Duodenal mucosa (tissue), 2 donors: Measurements from ENCODE around the gene PRSS57.

Source experiments
- H3K27ac ChIP-seq: one replicate; pipeline ENCODE4 v1.7.0; 2013; ENCODE audit warnings: low read depth, low read length
- H3K27me3 ChIP-seq, 2 donors: one replicate each; pipeline ENCODE4 v1.7.0; 2013; ENCODE audit warnings: low read length in 2 of 2, control low read depth in 1 of 2; ENCODE audit not compliant: insufficient read depth in 2 of 2, control insufficient read depth in 1 of 2
- H3K36me3 ChIP-seq, 2 donors: one replicate each; pipeline ENCODE4 v1.7.0; 2013; ENCODE audit warnings: low read length in 2 of 2, control low read depth in 1 of 2; ENCODE audit not compliant: insufficient read depth in 2 of 2, control insufficient read depth in 1 of 2
- H3K4me1 ChIP-seq, 2 donors: one replicate each; pipeline ENCODE4 v1.7.0; 2013; ENCODE audit warnings: low read length in 2 of 2, control low read depth in 1 of 2; ENCODE audit not compliant: insufficient read depth in 2 of 2, control insufficient read depth in 1 of 2
- H3K4me3 ChIP-seq, 2 donors: one replicate each; pipeline ENCODE4 v1.7.0; 2013; ENCODE audit warnings: low read length in 2 of 2, low read depth in 1 of 2
- H3K9ac ChIP-seq, 2 donors: one replicate each; pipeline ENCODE4 v1.7.0; 2013; ENCODE audit warnings: low read length in 2 of 2, low read depth in 1 of 2
- H3K9me3 ChIP-seq, 2 donors: one replicate each; pipeline ENCODE4 v1.7.0; 2013; ENCODE audit warnings: low read length in 2 of 2, control low read depth in 1 of 2; ENCODE audit not compliant: control insufficient read depth in 1 of 2

The PRSS57 gene

DNA sequence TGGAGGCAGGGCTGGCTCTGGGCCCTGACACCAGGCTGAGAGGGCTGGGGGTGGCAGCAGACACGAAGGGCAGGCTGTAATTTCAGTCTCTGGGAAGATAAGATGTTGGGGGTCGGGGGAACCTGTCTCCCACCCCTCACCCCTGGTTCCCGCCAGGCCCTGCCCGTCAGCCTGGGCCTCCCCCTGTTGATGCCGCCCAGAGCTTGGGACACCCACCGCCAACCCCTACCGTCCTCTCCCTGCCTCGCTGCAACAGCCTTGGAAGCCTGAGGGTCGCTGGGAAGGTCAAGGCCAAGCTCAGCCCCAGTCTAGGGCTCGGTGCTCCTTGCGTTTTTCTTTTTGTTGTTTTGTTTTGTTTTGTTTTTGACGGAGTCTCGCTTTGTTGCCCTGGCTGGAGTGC is 28.0 kb upstream of the PRSS57 start:
- no peak overlapping the region for H3K27ac ChIP-seq
- no peak overlapping the region for H3K4me3 ChIP-seq
- no peaks in the 10 kb centered on the region for H3K36me3 ChIP-seq
- H3K4me1 ChIP-seq: no peaks in the 10 kb centered on the region
- H3K27me3 ChIP-seq: peaks cover 0 to 13% of the 10 kb centered on the region in 2 donors
- no peaks in the 10 kb centered on the region for H3K9me3 ChIP-seq
- no peak overlapping the region for H3K9ac ChIP-seq

DNA sequence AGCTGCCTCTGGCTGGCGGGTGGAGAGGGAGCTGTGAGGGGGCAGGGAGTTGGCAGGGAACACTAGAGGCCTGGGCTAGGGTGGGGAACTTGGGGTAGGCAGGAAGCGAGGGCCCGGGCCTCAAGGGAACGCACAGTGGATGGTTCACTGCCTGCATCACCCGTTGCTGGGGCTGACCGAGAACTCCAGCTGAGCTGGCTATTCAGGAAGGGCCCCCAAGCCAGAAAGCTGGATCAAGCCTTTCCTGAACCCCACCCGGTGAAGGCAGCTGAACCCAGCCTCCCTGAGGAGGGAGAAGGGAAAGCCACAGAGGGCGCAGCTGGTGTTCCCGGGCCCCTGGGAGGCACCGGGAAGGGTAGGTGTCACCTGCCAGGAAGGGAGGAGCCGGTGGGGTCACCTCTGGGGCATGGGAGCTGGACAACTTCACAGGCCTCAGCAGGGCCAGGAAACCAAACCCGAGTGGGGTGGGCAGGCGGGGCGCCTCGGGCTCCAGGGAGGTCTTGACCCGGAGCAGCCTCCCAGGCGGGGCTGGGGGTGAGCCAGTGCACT is 27.4 kb upstream of the PRSS57 start:
- no peak overlapping the region for H3K4me3 ChIP-seq
- H3K36me3 ChIP-seq: no peaks in the 10 kb centered on the region
- H3K4me1 ChIP-seq: no peaks in the 10 kb centered on the region
- H3K9ac ChIP-seq: no peak overlapping the region
- H3K9me3 ChIP-seq: no peaks in the 10 kb centered on the region
- H3K27ac ChIP-seq: no peak overlapping the region
- H3K27me3 ChIP-seq: peaks cover 0 to 15% of the 10 kb centered on the region in 2 donors

DNA sequence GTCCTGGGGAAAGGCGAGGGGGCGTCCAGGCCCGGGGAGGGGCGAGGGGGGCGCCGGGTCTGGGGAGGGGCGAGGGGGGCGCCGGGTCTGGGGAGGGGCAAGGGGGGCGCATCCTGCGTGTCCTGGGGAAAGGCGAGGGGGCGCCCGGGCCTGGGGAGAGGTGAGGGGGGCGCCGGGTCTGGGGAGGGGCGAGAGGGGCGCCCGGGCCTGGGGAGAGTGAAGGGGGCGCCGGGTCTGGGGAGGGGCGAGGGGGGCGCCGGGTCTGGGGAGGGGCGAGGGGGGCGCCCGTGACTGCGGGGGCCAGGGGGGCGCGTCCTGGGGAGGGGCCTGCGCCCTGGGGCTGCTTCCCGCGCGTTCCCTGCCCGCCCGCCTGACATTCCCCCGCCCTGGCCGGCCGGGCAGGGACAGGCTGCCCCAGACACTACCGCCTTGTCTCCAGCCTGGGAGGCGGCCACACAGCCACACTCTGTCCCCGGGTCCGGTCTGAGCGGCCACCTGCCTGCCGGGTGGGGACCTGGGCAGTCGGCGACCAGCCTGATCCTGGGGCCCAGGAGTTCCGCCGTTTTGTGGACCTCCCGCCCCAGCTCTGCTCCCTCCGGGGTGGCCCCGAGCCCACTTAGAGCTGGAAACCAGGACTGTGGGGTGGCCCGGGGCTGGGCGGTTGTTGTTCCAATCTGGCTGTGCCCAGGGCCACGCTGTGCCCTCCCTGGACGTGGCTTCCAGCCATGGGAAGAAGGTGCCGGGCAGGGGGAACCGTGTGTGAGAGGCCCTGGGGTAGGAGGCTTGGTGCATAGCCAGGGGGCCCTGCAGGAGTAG is 25.3 kb upstream of the PRSS57 start:
- Histone ChIP-seq H3K27ac (no peak overlapping the region), H3K4me3 (no peak overlapping the region), H3K9ac (no peak overlapping the region), H3K36me3 (no peaks in the 10 kb centered on the region), H3K4me1 (no peaks in the 10 kb centered on the region), H3K9me3 (peaks cover 0 to 3% of the 10 kb centered on the region in 2 donors), H3K27me3 (peaks cover 0 to 17% of the 10 kb centered on the region in 2 donors)

DNA sequence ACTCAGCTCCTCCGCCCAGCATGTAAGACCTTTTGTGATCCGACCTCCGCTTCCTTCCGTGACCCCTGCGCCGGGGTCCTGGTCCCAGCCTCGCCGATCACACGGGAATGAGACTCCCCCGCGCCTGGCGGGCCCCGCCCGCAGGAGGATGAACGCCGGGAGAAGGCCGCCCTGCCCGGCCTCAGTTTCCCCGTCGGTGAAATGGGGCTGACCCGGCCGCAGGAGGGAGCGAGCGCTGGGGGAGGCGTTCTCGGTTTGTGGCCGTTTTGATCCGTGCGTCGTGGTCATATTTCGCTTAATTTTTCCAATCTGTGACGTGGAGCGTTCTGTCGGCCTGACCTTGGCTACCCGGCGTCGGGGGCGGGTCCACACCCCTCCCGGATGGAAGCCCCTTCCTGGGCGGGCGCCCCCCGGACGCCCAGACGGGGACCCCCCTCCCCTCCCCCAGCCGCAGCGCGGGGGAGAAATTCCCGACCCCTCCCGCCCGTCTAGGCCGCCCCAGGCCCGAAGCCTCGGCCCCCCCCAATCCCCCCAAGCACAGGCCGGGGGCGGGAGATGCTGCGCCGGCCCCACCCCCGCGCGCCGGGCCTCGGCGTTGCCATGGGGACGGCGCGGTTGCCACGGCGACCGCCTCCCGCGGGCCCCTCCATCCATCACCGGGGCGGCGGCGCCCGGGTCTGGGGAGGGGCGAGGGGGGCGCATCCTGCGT is 24.5 kb upstream of the PRSS57 start:
- Histone ChIP-seq H3K4me1 (no peaks in the 10 kb centered on the region), H3K9me3 (peaks cover 0 to 7% of the 10 kb centered on the region in 2 donors), H3K27me3 (peaks cover 0 to 17% of the 10 kb centered on the region in 2 donors), H3K27ac (no peak overlapping the region), H3K4me3 (no peak overlapping the region), H3K36me3 (no peaks in the 10 kb centered on the region), H3K9ac (no peak overlapping the region)

DNA sequence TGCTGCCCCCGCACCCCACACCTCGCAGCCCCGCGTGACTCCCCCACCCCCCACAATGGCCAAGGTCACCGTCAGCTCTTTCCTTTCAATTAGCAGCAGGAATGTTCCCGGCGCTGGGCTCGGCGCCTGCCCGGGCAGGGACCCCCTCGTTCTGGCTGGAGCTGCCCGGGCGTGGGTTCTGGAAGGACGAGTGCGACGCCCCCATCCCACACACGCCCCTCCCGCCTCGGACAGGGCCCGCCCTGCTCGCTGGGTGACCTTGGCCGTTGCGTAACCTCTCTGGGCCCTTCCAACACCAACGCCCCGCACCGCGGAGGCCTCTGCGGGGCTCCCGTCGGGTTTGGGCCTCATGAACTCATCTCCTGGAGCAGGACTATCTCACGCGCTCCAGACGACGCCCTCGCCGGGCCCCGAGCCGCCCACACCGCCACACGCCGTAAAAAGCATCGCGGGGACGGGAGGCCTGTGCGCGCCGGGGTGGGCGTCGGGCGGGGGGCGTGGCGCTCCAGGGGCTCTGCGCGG is 23.8 kb upstream of the PRSS57 start:
- Histone ChIP-seq H3K9me3 (peaks cover 0 to 7% of the 10 kb centered on the region in 2 donors), H3K27ac (peak overlapping the region; percentile 10), H3K36me3 (no peaks in the 10 kb centered on the region), H3K27me3 (peaks cover 0 to 17% of the 10 kb centered on the region in 2 donors), H3K9ac (no peak overlapping the region), H3K4me3 (no peak overlapping the region), H3K4me1 (no peaks in the 10 kb centered on the region)

DNA sequence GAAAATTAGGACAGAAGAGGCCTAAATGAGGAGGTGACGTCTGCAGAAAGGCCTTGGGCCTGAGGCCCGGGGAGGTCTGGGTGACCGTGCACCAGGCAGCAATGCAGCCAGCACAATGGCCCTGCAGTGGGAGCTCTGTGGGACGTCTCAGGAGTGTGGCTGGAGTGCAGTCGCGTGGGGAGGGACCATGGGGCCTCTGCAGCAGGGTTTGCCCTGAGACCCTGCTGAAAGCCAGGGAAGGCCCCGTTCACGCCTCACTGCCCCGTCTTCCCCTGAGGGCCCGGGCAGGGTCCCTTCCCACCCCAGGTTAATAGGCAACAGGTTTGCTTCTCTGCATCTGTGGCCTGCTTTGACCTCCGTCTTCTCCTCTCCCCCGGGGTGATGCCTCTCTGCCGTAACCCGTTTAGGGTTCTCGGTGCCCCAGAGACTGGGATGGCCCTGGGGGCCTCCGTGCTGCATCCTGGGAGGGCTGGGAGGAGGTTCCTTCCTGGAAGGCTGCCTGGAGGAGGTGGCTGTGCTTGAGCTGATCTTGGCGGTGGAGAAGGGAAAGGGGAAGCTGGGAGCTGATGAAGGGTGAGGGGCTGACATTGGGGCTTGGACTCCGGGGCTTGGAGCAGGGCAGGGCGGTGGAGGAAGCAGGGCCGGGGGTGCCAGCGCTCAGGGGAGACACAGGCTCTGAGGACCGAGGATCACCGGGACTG is 23.1 kb upstream of the PRSS57 start:
- Histone ChIP-seq H3K36me3 (no peaks in the 10 kb centered on the region), H3K27ac (no peak overlapping the region), H3K9ac (no peak overlapping the region), H3K9me3 (peaks cover 0 to 7% of the 10 kb centered on the region in 2 donors), H3K27me3 (peaks cover 0 to 17% of the 10 kb centered on the region in 2 donors), H3K4me1 (no peaks in the 10 kb centered on the region), H3K4me3 (no peak overlapping the region)

DNA sequence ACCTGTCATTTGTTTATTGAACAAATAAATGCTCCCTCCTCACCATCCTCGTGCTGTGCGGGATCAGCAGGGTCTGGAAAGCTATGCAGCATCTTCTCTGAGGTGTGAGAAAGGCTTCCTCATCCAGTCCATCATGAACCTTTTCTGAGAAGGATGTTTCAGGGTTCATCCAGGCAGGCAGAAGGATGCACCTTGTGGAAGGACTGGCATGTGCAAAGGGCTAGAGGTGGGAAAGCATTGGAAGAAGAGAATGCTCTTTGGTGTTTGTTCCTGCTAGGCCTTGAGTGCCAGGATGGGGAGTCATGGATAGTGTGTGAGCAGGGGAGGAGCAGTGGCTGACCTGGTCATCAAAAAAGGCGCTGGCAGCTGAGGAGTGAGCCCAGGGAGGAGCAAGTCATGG is 20.1 kb upstream of the PRSS57 start:
- Histone ChIP-seq H3K36me3 (no peaks in the 10 kb centered on the region), H3K4me1 (no peaks in the 10 kb centered on the region)

DNA sequence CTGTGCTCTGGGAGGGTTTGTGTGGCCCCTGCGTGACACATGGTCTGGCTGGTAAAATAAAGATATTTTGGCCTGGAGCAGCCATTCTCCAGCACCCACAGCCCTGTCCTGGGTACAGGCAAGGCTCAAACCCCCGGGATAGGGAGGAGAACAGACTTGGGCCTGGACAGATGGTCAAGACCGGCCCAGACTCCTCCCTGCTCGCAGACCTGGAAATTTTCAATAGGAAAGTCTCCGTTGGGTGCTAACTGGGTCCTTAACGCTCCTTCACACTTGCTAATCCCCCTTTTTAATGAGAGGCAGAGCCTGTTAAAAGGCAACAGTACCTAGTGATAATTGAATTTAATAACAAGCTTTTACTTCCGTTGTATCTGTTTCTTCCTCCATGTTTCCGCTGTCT is 16.0 kb upstream of the PRSS57 start:
- Histone ChIP-seq H3K4me1 (no peaks in the 10 kb centered on the region), H3K36me3 (no peaks in the 10 kb centered on the region), H3K4me3 (no peak overlapping the region), H3K9ac (no peak overlapping the region), H3K27ac (no peak overlapping the region), H3K9me3 (peaks cover 2 to 7% of the 10 kb centered on the region in 2 donors), H3K27me3 (peaks cover 3 to 16% of the 10 kb centered on the region in 2 donors)

More for the DNA sequence above, 20.1 kb upstream of the PRSS57 start:
- Histone ChIP-seq H3K9ac (no peak overlapping the region), H3K9me3 (peaks cover 0 to 7% of the 10 kb centered on the region in 2 donors), H3K27ac (no peak overlapping the region), H3K4me3 (no peak overlapping the region), H3K27me3 (peaks cover 3 to 20% of the 10 kb centered on the region in 2 donors)

DNA sequence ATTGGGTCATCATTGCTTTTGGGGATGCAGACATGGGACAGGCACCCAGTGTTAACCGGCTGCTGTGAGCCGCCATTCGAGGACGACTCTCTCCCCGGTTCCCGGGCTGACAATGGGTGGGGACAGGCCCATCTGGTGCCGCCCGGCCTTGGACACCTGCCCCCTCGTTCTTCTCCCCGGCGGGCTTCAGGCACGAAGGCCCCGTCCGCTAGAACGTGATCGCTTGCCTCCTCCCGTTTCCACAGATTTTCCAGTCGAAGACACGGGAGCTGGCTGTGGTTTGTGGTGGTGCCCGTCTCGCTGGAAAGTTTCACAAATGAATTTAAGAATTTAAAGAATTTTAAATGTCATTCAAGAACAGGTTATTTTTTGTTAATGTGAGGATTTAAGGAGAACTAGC is 15.5 kb upstream of the PRSS57 start:
- no peak overlapping the region for H3K4me3 ChIP-seq
- no peak overlapping the region for H3K27ac ChIP-seq
- H3K27me3 ChIP-seq: peaks cover 3 to 16% of the 10 kb centered on the region in 2 donors
- no peaks in the 10 kb centered on the region for H3K36me3 ChIP-seq
- no peaks in the 10 kb centered on the region for H3K4me1 ChIP-seq
- no peak overlapping the region for H3K9ac ChIP-seq
- H3K9me3 ChIP-seq: peaks cover 2 to 6% of the 10 kb centered on the region in 2 donors
